HG03060 (cell line): ENCODE measurements around the gene GFRA4.
A peak's percentile ranks its signal among the peaks of the same experiment; 100 is the strongest.

ENCODE experiments used
- ATAC-seq: cut with Tn5 transposase; IDR thresholded peaks from one replicate; pipeline ENCODE4 v1.9.1; 2021; ENCODE audit warnings: low read depth, moderate number of reproducible peaks; ENCODE audit not compliant: unreplicated experiment

Gene GFRA4

GRCh38 chr20:3674995-3675900 is 12.0 kb upstream of the GFRA4 start:
- no peak for ATAC-seq

- ATAC-seq: no peak
Observed at GRCh38 chr20:3674447-3674846, 11.2 kb upstream of the GFRA4 start.

- ATAC-seq: no peak
Observed at GRCh38 chr20:3673221-3674070, 10.2 kb upstream of the GFRA4 start.

- ATAC-seq: no peak
Observed at GRCh38 chr20:3672547-3673171, 9.5 kb upstream of the GFRA4 start.

DNA sequence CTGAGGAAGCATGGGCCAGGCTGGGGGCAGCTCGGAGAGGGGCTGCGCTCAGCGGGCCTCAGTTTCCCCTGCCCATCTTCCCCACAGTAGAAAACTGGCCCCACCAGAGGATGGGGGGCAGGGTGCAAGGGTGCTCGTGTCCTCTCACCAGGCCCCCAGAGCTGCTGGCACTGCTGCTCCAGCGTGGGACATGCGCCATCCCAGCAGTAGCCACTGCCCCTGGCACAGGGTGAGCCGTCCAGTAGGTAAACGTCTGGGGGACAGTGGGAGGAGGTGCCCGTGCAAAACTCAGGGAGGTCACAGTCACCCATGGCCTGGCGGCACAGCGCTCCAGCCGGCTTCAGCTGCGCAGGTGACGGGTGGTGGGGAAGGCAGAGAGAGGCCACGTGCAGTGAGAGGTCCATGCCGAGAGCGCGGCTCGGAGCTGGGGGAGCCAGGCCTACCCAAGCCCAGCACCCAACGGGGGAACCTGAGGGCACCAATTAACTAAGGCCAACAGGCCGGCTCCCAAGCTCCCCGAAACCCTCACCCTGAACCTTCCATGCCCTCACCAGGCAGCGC is 8.9 kb upstream of the GFRA4 start:
- ATAC-seq: no peak

DNA sequence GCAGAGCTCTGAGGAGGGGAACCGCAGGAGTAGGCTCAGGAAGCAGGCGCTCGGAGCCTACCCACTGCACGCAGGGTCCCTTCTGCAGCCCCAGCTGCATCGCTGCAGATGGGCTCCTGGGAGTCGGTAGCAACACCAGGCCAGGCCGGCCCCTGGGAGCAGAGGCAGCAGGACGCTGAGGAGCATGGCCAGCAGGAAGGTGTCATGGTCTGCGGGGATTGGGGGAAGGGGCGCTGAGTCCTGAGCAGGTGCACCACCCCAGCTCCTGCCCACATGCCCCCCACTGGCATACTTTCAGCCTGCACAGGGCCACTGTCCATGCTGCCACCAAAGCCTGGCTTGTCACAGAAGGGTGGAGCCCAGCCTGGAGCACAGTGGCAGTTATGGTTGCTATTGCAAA is 7.7 kb upstream of the GFRA4 start:
- no peak for ATAC-seq

- ATAC-seq: no peak
Observed at GRCh38 chr20:3670511-3670910, 7.3 kb upstream of the GFRA4 start.

DNA sequence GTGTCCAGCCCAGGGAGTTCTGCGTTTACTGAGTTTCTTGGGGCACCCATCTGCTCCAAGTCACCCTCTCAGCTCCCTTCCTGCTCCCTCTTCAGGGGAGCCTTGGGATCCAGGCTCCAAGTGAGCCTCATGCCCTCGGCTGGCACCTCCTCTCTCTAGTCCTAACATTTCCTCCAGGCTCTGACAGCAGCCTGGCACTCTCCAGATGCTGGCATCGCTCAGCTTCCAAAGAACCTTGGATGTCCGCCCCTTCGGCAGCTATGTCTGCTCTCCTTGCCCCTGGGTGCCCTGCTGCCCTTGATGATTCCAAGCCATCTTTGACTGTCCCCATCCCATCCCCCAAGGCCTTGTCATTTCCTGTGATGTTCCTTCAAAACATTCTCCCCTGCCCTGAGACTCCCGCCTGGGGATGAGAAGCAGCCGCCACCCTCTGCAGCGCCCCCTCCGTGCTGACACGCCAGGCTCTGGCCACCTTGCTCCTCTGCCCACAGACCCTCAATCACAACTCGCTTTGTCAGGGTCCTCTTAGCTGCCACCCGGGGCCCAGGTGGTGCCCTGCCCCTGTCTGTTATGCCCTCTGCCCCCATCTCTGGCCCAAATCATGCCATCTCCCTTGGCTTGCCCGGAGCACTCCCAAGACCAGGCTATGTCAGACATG is 6.6 kb upstream of the GFRA4 start:
- no peak for ATAC-seq

DNA sequence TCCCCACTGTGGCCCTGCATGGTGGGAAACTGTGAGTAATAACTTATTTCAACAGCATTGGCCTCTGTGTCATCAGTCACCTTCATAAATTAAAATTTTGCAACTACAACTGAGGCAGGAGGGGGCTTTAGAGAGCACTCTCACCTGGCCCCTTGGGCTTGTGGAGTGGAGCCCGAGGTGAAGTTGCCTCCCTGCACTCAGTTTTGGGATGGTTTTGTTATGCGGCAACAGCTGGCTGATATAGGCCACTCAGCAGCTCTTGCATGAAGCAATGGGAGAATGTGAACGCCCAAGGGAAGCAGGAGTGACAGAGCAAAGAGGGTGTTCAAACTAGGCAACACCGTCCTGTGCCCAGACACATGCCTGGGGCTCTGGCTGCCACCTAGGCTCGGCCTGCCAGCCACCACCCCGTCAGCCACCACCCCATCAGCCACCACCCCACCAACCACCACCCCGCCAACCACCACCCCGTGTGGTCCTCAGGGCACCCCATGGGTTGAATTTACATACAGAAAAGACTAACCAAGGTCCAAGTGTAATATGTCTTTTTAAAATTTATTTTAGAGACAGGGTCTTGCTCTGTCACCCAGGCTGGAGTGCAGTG is 4.3 kb upstream of the GFRA4 start:
- no peak for ATAC-seq

DNA sequence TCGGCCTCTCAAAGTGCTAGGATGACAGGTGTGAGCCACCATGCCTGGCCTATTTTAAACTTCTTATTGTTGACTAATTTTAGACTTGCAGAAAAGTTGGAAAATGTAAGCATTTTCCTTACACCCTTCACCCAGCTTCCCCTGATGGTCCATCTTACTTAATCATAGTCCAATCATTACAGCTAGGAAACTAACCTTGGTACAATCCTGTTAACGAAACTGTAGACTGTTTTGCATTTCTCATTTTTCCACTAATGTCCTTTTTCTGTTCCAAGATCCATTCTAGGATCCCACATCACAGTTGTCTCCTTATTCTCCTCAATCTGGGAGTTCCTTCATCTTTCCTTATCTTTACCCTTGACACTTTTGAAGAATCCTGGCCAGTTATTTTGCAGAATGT is 659 bp upstream of the GFRA4 start:
- ATAC-seq: no peak

DNA sequence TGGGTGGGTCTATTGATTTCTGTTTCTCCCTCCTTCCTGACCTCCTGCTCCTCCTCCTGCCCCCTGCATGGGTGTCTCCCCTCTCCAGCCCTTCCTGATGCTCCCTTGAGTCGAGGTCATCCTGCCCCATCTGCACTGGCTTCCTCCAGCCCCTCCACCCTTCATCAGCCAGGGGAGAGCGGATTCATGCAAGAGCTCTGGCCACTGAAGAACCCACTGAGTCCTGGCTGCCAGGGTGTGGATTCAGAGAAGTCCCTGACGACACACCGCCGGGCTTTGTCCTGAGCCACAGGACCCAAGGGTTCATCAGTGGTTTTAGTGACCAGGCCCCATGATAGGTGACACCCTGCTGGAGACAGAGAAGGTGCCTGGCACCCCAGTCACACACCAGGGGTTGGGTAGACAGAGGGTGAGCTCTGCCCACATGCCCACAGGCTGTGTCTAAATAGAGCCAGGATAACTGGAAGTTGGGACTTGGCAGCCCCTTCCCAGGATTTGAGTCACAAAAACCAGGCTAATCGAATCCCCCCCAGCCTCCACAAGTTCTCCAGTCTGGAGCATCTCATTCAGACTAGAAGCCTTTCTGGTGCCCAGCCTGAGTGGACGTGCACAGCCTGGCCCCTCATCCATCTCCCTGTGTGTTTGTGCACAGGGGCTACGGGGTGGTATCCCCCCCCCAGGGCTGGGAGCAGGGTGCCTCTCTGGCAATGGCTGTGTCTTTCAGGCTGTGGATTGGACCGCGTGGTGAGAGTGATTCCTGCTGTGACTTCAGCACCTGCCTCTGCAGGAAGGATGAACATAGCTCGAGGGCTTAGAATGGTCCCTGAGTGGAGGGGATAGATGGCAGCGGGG is 1.2 kb downstream of the GFRA4 start:
- ATAC-seq: no peak

DNA sequence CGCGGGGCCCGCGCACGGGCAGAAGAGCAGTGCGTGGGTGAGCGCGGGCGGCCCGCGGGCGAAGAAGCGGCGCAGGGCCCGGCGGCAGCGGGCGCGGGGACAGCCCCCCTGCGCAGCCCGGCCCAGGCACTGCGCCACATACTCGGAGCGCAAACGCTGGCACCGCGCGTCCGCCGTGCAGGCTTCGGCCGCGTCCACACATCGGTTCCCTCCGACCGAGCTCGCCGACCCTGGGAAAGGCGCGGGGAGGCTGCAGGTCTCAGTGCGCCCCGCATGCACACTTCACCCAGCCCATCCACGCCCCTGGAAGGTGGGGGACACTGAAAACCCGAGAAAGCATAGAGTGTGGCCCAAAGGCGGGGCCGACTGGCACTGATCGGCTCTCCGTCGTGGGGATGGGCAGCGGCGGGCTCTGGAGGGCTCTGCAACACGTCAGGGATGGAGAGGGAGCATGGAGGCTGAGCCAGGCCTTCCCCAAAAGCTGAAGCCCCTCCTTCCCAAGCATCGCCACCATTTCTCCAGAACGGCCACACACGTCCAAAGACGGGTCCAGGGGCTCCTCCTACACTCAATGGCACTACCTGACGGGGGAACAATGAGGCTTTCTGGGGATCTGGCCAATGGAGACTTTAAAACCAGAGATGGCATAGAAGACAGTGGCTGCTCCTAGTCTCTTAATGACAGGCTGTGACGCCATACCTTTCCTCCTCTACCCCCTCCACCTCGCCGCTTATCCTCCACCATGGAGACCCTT is 2.0 kb downstream of the GFRA4 start:
- ATAC-seq: no peak

GRCh38 chr20:3660262-3661059 is 2.7 kb downstream of the GFRA4 start:
- no peak for ATAC-seq

DNA sequence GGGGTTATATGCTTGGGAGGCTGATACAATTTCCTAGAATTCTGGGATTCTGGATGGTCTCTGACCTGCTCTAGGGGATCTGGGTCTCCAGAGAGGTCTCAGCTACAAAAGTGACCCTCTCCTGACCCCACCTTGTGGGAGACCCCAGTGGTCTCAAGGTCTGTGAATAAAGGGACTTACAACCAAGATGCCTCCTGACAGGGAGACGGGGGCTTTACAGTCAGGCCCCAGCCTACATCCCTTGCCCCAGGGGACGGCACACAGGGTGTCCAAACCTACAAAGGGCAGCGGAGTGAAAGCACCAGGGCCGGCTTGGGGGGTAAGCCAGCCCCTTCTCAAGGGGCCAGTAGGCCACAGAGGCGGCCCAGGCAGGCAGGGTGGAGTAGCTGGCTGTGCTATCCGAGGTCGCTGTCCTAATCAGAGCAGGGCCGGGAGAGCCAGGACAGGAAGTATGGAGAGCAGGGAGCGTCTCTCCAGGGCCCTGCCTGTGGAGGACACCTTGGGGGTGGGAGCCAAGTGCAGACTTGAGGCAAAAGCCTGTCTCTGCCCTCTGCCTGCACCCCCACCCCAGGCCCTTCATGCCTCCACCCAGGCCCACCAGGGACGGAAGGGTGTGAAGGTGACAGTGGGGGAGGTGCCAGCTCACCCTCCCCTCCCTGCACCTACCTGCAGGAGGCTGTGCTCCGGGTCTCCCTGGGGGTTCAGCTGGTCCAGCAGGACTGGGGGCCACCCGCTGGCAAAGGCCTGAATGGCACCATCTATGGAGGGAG is 3.5 kb downstream of the GFRA4 start:
- ATAC-seq: no peak

GRCh38 chr20:3658716-3659491 is 4.3 kb downstream of the GFRA4 start:
- ATAC-seq: peak; percentile 79
